Fibroblast of pulmonary artery (primary cell): ENCODE measurements around the gene DYRK2.
"Not testable (repeated sequence)": the region's sequence is repeated elsewhere in the genome, so short reads cannot be mapped to it uniquely, and the experiment has no call there.

Experiments used
- DNase-seq: peaks from one replicate; pipeline ENCODE4 v3.0.0-alpha.2; 2010; ENCODE audit warnings: low read depth
- H3K4me3 ChIP-seq: replicated peaks from 2 replicates; pipeline ENCODE4 v1.5.1; 2011; ENCODE audit warnings: low read depth, mild to moderate bottlenecking, control low read depth, low read length, moderate library complexity
- TF ChIP-seq, protein P1 (sequence below): IDR thresholded peaks from 2 replicates; pipeline ENCODE4 v1.5.1; 2011; ENCODE audit warnings: mild to moderate bottlenecking, control low read depth, low read length, inconsistent platforms; ENCODE audit errors: missing control alignments

The DYRK2 gene

DNA sequence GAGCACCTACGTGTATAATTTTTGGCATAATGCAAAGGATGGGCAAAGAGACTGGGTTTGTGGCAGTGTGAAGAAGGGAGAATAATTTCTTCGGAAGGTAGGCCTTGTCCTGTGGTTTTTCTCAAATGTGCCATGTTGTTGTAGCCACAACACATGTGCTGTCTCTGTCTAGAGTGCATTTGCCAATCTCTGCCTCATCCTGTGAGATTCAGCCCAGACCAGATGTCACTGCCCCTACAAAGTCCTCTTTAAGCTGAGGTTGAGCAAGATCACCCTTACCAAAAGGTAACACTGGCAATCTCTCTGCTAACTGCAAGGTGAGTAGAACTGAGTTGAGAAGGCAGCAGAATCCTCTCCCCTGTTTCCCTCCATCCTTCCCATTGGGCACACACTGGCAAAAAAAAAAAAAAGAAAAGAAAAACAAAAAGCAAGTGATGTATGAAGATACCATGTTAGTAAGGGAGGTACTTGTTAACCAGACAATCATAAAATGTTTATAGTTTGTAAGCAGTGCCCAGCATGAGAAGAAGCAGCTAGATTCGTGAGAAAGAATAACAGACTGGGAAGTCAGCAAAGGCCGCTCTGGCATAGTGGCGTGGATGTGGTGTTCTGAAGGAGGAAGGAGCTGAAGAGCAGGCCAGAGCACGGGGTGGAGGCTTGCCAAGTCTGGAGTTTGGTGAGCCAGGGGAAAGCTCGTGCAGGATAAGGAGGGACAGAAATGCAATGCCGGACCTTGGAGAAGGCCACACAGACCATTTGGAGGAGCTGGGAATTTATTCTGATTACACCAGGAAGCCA, 18.9 kb downstream of the DYRK2 start:
- no peak overlapping the region for H3K4me3 ChIP-seq
- TF ChIP-seq, protein P1, sequence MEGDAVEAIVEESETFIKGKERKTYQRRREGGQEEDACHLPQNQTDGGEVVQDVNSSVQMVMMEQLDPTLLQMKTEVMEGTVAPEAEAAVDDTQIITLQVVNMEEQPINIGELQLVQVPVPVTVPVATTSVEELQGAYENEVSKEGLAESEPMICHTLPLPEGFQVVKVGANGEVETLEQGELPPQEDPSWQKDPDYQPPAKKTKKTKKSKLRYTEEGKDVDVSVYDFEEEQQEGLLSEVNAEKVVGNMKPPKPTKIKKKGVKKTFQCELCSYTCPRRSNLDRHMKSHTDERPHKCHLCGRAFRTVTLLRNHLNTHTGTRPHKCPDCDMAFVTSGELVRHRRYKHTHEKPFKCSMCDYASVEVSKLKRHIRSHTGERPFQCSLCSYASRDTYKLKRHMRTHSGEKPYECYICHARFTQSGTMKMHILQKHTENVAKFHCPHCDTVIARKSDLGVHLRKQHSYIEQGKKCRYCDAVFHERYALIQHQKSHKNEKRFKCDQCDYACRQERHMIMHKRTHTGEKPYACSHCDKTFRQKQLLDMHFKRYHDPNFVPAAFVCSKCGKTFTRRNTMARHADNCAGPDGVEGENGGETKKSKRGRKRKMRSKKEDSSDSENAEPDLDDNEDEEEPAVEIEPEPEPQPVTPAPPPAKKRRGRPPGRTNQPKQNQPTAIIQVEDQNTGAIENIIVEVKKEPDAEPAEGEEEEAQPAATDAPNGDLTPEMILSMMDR = no peak
- DNase-seq = peak; percentile 57

DNA sequence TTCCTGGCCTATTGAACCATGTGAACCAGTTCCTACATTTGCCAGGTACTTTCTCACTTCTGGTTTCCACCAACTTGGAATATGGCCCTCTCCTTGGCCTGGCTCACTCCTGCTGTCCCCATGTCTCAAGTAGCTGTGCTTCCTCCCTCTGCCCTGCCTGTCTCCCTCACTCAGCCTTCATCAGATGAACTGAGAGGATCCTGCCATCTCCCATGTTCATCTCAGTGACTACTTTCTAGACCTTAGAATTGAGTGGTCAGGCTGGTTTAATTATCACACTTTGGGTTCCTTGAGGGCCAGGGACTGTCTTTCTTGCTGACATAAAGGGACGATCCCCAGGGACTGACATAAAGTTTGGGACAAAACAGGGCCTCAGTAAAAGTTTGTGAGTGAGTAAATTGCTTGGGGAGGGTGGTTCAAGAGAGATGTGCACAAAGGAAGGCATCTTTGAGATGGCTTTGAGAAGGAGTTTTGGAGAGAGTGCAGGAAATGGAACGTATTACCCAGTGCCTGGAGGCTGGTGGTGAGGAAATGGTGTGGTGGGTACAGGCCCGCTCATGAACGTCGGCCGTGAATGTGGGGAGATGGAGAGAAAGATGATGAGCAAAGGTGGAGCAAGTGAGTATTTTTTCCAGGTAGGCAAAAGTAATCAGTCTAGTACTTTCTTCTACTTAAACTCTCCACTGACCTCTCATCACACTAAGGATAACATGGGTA, 20.8 kb downstream of the DYRK2 start:
- H3K4me3 ChIP-seq = no peak overlapping the region
- no peak for DNase-seq
- TF ChIP-seq, protein P1 = no peak

DNA sequence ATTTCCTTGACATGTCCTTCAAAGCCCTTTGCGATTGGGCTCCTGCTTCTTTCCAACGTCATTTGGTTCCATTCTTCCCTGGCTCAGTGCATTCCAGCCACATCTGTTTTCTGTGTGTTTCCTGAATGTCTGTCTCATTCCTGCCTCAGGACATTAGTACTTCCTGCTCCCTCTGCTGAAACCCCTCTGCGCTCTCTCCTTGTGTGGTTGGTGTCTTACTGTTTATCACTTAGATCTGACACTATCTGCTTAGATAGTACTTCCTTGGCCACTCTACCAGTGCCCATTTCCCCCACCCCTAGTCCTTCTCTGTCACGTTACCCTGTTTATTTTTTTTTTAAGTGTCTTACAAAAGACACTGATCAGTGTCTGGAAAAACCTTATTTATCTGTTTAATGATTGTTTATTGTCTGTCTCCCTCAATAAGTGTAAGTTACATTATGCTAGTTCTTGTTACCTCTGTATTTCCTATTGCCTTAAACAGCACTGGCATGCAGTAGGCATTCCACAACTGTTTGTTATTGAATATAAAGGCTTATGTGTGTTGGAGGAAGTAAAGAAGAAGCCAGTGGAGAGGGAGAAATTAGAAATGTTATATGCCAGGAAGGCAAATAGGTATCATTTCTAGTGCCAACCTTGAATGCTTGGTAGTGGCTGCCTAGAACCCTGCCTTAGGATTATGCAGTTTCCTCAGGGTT, 21.5 kb downstream of the DYRK2 start:
- TF ChIP-seq, protein P1 = no peak
- H3K4me3 ChIP-seq = no peak overlapping the region
- DNase-seq = no peak

GRCh38 chr12:67671419-67671818, 22.9 kb downstream of the DYRK2 start:
- TF ChIP-seq, protein P1 = no peak
- H3K4me3 ChIP-seq = no peak overlapping the region
- DNase-seq = peak; percentile 79

- H3K4me3 ChIP-seq = no peak overlapping the region
- TF ChIP-seq, protein P1 = no peak
- no peak for DNase-seq
These were observed 23.3 kb downstream of the DYRK2 start for GRCh38 chr12:67671892-67672291.

GRCh38 chr12:67672507-67672906, 24.0 kb downstream of the DYRK2 start:
- not testable (repeated sequence) for DNase-seq, H3K4me3 ChIP-seq

DNA sequence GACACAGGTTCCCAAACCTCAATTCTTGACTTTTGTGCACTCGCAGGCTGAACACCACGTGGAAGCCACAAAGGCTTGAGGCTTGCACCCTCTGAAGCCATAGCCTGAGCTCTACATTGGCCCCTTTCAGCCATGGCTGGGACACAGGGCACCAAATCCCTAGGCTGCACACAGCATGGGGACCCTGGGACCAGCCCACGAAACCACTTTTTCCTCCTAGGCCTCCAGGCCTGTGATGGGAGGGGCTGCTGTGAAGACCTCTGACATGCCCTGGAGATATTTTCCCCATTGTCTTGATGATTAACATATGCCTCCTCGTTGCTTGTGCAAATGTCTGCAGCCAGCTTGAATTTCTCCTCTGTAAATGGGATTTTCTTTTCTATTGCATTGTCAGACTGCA, 25.0 kb downstream of the DYRK2 start:
- not testable (repeated sequence) for DNase-seq, H3K4me3 ChIP-seq
